KOPT-K1 (cell line): Measurements from ENCODE around the gene TBX2.

Source experiments
- H3K27ac ChIP-seq: fragments of 200-600 bp; sonication (generic); 2 replicates; pipeline ENCODE4 v1.5.1; 2016; ENCODE audit warnings: antibody characterized with exemption, mild to moderate bottlenecking, low read depth, low read length; ENCODE audit not compliant: poor library complexity, severe bottlenecking
- H3K36me3 ChIP-seq: fragments of 200-600 bp; sonication (generic); 2 replicates; pipeline ENCODE4 v1.5.1; 2017; ENCODE audit warnings: antibody characterized with exemption, mild to moderate bottlenecking, low read length, moderate library complexity; ENCODE audit not compliant: insufficient read depth
- H3K9me3 ChIP-seq: fragments of 200-600 bp; sonication (generic); 2 replicates; pipeline ENCODE4 v1.5.1; 2017; ENCODE audit warnings: antibody characterized with exemption, low read length, mild to moderate bottlenecking; ENCODE audit not compliant: insufficient read depth, poor library complexity, severe bottlenecking

TBX2 gene

GRCh38 chr17:61411261-61412142 lies 11.9 kb downstream of the TBX2 start:
- H3K27ac ChIP-seq = no peak overlapping the region
- no peaks in the 10 kb centered on the region for H3K9me3 ChIP-seq
- H3K36me3 ChIP-seq = no peaks in the 10 kb centered on the region

GRCh38 chr17:61412143-61412859 lies 12.7 kb downstream of the TBX2 start:
- Histone ChIP-seq H3K9me3 (no peaks in the 10 kb centered on the region), H3K27ac (no peak overlapping the region), H3K36me3 (no peaks in the 10 kb centered on the region)

GRCh38 chr17:61412860-61413660 lies 13.4 kb downstream of the TBX2 start:
- Histone ChIP-seq H3K9me3 (no peaks in the 10 kb centered on the region), H3K27ac (no peak overlapping the region), H3K36me3 (no peaks in the 10 kb centered on the region)

- no peaks in the 10 kb centered on the region for H3K36me3 ChIP-seq
- no peaks in the 10 kb centered on the region for H3K9me3 ChIP-seq
- no peak overlapping the region for H3K27ac ChIP-seq
These were observed 14.1 kb downstream of the TBX2 start for GRCh38 chr17:61413661-61414126.

GRCh38 chr17:61414141-61414935 lies 14.7 kb downstream of the TBX2 start:
- no peaks in the 10 kb centered on the region for H3K36me3 ChIP-seq
- no peaks in the 10 kb centered on the region for H3K9me3 ChIP-seq
- H3K27ac ChIP-seq = no peak overlapping the region

- H3K36me3 ChIP-seq = no peaks in the 10 kb centered on the region
- no peak overlapping the region for H3K27ac ChIP-seq
- no peaks in the 10 kb centered on the region for H3K9me3 ChIP-seq
These were observed 15.3 kb downstream of the TBX2 start for GRCh38 chr17:61414936-61415251.

- Histone ChIP-seq H3K27ac (no peak overlapping the region), H3K9me3 (no peaks in the 10 kb centered on the region), H3K36me3 (no peaks in the 10 kb centered on the region)
These were observed 15.9 kb downstream of the TBX2 start for GRCh38 chr17:61415374-61416210.

- H3K36me3 ChIP-seq = no peaks in the 10 kb centered on the region
- no peaks in the 10 kb centered on the region for H3K9me3 ChIP-seq
- no peak overlapping the region for H3K27ac ChIP-seq
These were observed 16.5 kb downstream of the TBX2 start for GRCh38 chr17:61416211-61416539.

- Histone ChIP-seq H3K27ac (no peak overlapping the region), H3K36me3 (no peaks in the 10 kb centered on the region), H3K9me3 (no peaks in the 10 kb centered on the region)
These were observed 17.1 kb downstream of the TBX2 start for GRCh38 chr17:61416540-61417363.

GRCh38 chr17:61418449-61418848 lies 18.8 kb downstream of the TBX2 start:
- Histone ChIP-seq H3K27ac (no peak overlapping the region), H3K36me3 (no peaks in the 10 kb centered on the region), H3K9me3 (no peaks in the 10 kb centered on the region)

- Histone ChIP-seq H3K36me3 (no peaks in the 10 kb centered on the region), H3K9me3 (no peaks in the 10 kb centered on the region), H3K27ac (no peak overlapping the region)
These were observed 19.9 kb downstream of the TBX2 start for GRCh38 chr17:61419496-61420046.

GRCh38 chr17:61420052-61420451 lies 20.4 kb downstream of the TBX2 start:
- H3K9me3 ChIP-seq = no peaks in the 10 kb centered on the region
- H3K36me3 ChIP-seq = no peaks in the 10 kb centered on the region
- H3K27ac ChIP-seq = no peak overlapping the region

- Histone ChIP-seq H3K36me3 (no peaks in the 10 kb centered on the region), H3K27ac (no peak overlapping the region), H3K9me3 (no peaks in the 10 kb centered on the region)
These were observed 21.2 kb downstream of the TBX2 start for GRCh38 chr17:61420745-61421398.
